ENCODE results near the gene UGT1A9.
"Not testable (repeated sequence)": the region's sequence is repeated elsewhere in the genome, so short reads cannot be mapped to it uniquely, and the experiment has no call there.

UGT1A9 gene

DNA sequence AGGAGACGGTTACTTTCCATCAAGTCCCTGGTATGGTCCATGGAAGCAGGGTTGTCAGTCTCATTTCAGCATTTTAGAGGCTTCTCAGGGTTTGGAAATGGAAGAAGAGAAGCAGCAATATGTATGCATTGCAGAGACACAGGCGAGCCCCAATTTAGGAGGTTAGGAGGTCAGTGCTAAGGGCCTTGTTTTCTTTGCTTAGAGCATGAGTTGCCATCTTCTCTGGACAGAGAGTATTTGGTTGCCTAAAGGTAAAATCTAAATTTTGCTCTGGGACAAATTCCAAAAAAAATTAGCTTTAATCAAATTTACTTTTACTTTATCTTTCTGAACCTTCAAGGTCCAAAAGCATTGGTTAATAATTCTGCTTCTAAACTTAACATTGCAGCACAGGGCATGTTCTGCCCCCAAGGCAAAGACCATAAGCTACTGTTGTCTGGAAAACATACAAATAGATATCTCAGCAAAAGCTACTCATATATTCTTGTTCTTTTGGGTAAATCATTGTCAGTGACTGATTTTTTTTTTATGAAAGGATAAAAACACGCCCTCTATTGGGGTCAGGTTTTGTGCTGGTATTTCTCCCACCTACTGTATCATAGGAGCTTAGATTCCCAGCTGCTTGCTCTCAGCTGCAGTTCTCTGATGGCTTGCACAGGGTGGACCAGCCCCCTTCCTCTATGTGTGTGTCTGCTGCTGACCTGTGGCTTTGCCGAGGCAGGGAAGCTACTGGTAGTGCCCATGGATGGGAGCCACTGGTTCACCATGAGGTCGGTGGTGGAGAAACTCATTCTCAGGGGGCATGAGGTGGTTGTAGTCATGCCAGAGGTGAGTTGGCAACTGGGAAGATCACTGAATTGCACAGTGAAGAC lies at the start of gene UGT1A9:
Gene UGT1A9, plus strand, starts transcription at position 609 of the 872 bp plus-strand sequence. Its CDS starts 37 bp downstream, at position 646.
- no peaks in the 10 kb centered on the region for H3K79me2 ChIP-seq (ENCODE audit: control insufficient read depth, low read length)
- H3K4me3 ChIP-seq (ENCODE audit: low read length) = no peak within 1 kb of the TSS
- H3K4me2 ChIP-seq (ENCODE audit: low read length) = no peak within 1 kb of the TSS
- no peaks in the 10 kb centered on the region for H3K9me2 ChIP-seq (replicated peaks; ENCODE audit: control insufficient read depth, low read length)
- H3K4me1 ChIP-seq (ENCODE audit: control insufficient read depth, low read length) = no peaks in the 10 kb centered on the region
- H3K9me3 ChIP-seq (ENCODE audit: control insufficient read depth, insufficient read depth, low read length) = no peaks in the 10 kb centered on the region
- TF ChIP-seq, protein P1, sequence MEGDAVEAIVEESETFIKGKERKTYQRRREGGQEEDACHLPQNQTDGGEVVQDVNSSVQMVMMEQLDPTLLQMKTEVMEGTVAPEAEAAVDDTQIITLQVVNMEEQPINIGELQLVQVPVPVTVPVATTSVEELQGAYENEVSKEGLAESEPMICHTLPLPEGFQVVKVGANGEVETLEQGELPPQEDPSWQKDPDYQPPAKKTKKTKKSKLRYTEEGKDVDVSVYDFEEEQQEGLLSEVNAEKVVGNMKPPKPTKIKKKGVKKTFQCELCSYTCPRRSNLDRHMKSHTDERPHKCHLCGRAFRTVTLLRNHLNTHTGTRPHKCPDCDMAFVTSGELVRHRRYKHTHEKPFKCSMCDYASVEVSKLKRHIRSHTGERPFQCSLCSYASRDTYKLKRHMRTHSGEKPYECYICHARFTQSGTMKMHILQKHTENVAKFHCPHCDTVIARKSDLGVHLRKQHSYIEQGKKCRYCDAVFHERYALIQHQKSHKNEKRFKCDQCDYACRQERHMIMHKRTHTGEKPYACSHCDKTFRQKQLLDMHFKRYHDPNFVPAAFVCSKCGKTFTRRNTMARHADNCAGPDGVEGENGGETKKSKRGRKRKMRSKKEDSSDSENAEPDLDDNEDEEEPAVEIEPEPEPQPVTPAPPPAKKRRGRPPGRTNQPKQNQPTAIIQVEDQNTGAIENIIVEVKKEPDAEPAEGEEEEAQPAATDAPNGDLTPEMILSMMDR (IDR thresholded peaks at IDR 0.05; ENCODE audit: low read depth, low read length, poor library complexity, severe bottlenecking) = no peak
- TF ChIP-seq EZH2phosphoT487 (IDR thresholded peaks at IDR 0.05; ENCODE audit: borderline replicate concordance, low read length) = no peak
- H3K27ac ChIP-seq (ENCODE audit: low read depth, low read length) = no peak within 1 kb of the TSS
- no peaks in the 10 kb centered on the region for H3F3A ChIP-seq (ENCODE audit: control insufficient read depth, insufficient read depth)
- no peaks in the 10 kb centered on the region for H4K20me1 ChIP-seq (ENCODE audit: control insufficient read depth, insufficient read depth, low read depth, low read length)
- H3K36me3 ChIP-seq (ENCODE audit: control insufficient read depth, low read length) = no peaks in the 10 kb centered on the region
- H3K27me3 ChIP-seq (ENCODE audit: control insufficient read depth, low read length) = no peaks in the 10 kb centered on the region

GRCh38 chr2:233627331-233628025 lies 44.2 kb upstream of the UGT1A9 start:
- H3K27ac ChIP-seq (ENCODE audit: low read depth, low read length) = no peak overlapping the region
- H3K9me3 ChIP-seq (ENCODE audit: control insufficient read depth, insufficient read depth, low read length) = peaks cover 11% of the 10 kb centered on the region; the same call in 1 of the 2 replicates
- H3K79me2 ChIP-seq (ENCODE audit: control insufficient read depth, low read length) = no peaks in the 10 kb centered on the region
- H4K20me1 ChIP-seq (ENCODE audit: control insufficient read depth, insufficient read depth, low read depth, low read length) = no peaks in the 10 kb centered on the region
- H3K9me2 ChIP-seq (replicated peaks; ENCODE audit: control insufficient read depth, low read length) = no peaks in the 10 kb centered on the region
- H3K4me3 ChIP-seq (ENCODE audit: low read length) = no peak overlapping the region
- H3K36me3 ChIP-seq (ENCODE audit: control insufficient read depth, low read length) = no peaks in the 10 kb centered on the region
- no peak for TF ChIP-seq EZH2phosphoT487 (IDR thresholded peaks at IDR 0.05; ENCODE audit: borderline replicate concordance, low read length)
- TF ChIP-seq, protein P1 (IDR thresholded peaks at IDR 0.05; ENCODE audit: low read depth, low read length, poor library complexity, severe bottlenecking) = no peak
- H3K27me3 ChIP-seq (ENCODE audit: control insufficient read depth, low read length) = 0 out of 2 replicates have a peak, but pooled peaks cover 4% of the 10 kb centered on the region
- H3F3A ChIP-seq (ENCODE audit: control insufficient read depth, insufficient read depth) = no peaks in the 10 kb centered on the region
- H3K4me1 ChIP-seq (ENCODE audit: control insufficient read depth, low read length) = no peaks in the 10 kb centered on the region
- no peak overlapping the region for H3K4me2 ChIP-seq (ENCODE audit: low read length)

DNA sequence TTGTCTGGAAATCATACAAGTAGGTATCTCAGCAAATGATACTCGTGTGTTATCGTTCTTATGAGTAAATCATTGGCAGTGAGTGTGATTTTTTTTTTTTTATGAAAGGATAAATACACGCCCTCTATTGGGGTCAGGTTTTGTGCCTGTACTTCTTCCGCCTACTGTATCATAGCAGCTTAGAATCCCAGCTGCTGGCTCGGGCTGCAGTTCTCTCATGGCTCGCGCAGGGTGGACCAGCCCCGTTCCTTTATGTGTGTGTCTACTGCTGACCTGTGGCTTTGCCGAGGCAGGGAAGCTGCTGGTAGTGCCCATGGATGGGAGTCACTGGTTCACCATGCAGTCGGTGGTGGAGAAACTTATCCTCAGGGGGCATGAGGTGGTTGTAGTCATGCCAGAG lies 35.4 kb upstream of the UGT1A9 start, which contains the start of gene UGT1A10:
Gene UGT1A10, plus strand, starts transcription at position 143 of the 400 bp plus-strand sequence. Its CDS starts 75 bp downstream, at position 218.
- not testable (repeated sequence) for H3K79me2 ChIP-seq (ENCODE audit: control insufficient read depth, low read length); H3K4me3 ChIP-seq (ENCODE audit: low read length); H3K9me3 ChIP-seq (ENCODE audit: control insufficient read depth, insufficient read depth, low read length); H3K36me3 ChIP-seq (ENCODE audit: control insufficient read depth, low read length); H3K4me2 ChIP-seq (ENCODE audit: low read length); H3K9me2 ChIP-seq (replicated peaks; ENCODE audit: control insufficient read depth, low read length); H4K20me1 ChIP-seq (ENCODE audit: control insufficient read depth, insufficient read depth, low read depth, low read length); H3F3A ChIP-seq (ENCODE audit: control insufficient read depth, insufficient read depth); H3K4me1 ChIP-seq (ENCODE audit: control insufficient read depth, low read length); H3K27ac ChIP-seq (ENCODE audit: low read depth, low read length); H3K27me3 ChIP-seq (ENCODE audit: control insufficient read depth, low read length)
